ENCODE data around the gene RFTN1. TPM values are rescaled to one million over a fixed set of nuclear protein-coding genes. Genes with fewer than 3 reads are reported as not detected.

RFTN1 gene
- total RNA-seq, 4 donors from 2014 or later: 10.3 to 26.9 (median 22.3) TPM

- no peaks in the 10 kb centered on the region for H3K4me1 ChIP-seq
- no peaks in the 10 kb centered on the region for H3K36me3 ChIP-seq
- H3K4me3 ChIP-seq: no peak overlapping the region
- H3K9me3 ChIP-seq: no peaks in the 10 kb centered on the region
- no peak for DNase-seq (ENCODE audit: low spot score in 2 of 2)
- 80% methylated on average over 5 of the region's 5 CpGs for WGBS
- no peak for TF ChIP-seq CTCF (IDR thresholded peaks at IDR 0.05)
- no peak for TF ChIP-seq POLR2AphosphoS5 (IDR thresholded peaks at IDR 0.05)
- TF ChIP-seq POLR2A (IDR thresholded peaks at IDR 0.05): no peak
- no peak for TF ChIP-seq EP300 (IDR thresholded peaks at IDR 0.05)
- H3K27me3 ChIP-seq: no peaks in the 10 kb centered on the region
- no peak overlapping the region for H3K27ac ChIP-seq
Observed at GRCh38 chr3:16462679-16463078, 50.8 kb downstream of the RFTN1 start.

- Histone ChIP-seq H3K27ac (no peak overlapping the region), H3K4me1 (no peaks in the 10 kb centered on the region), H3K27me3 (no peaks in the 10 kb centered on the region), H3K4me3 (no peak overlapping the region), H3K36me3 (no peaks in the 10 kb centered on the region), H3K9me3 (no peaks in the 10 kb centered on the region)
- 87% methylated on average over 3 of the region's 3 CpGs for WGBS
- DNase-seq (ENCODE audit: low spot score in 2 of 2): no peak
- no peak for TF ChIP-seq POLR2AphosphoS5 (IDR thresholded peaks at IDR 0.05)
- TF ChIP-seq EP300 (IDR thresholded peaks at IDR 0.05): no peak
- no peak for TF ChIP-seq POLR2A (IDR thresholded peaks at IDR 0.05)
- TF ChIP-seq CTCF (IDR thresholded peaks at IDR 0.05): no peak
Observed at GRCh38 chr3:16461463-16462245, 51.8 kb downstream of the RFTN1 start.

GRCh38 chr3:16460886-16461285 lies 52.6 kb downstream of the RFTN1 start:
- H3K27ac ChIP-seq: no peak overlapping the region

GRCh38 chr3:16460273-16460672 lies 53.2 kb downstream of the RFTN1 start:
- no peaks in the 10 kb centered on the region for H3K27me3 ChIP-seq
- no peaks in the 10 kb centered on the region for H3K9me3 ChIP-seq
- DNase-seq (ENCODE audit: low spot score in 2 of 2): no peak
- H3K4me3 ChIP-seq: no peak overlapping the region
- no peak overlapping the region for H3K27ac ChIP-seq
- no peaks in the 10 kb centered on the region for H3K36me3 ChIP-seq
- WGBS: 86% methylated on average over 4 of the region's 4 CpGs
- TF ChIP-seq POLR2A (IDR thresholded peaks at IDR 0.05) (no peak), EP300 (IDR thresholded peaks at IDR 0.05) (no peak), POLR2AphosphoS5 (IDR thresholded peaks at IDR 0.05) (no peak), CTCF (IDR thresholded peaks at IDR 0.05) (no peak)
- no peaks in the 10 kb centered on the region for H3K4me1 ChIP-seq

More at GRCh38 chr3:16460886-16461285, 52.6 kb downstream of the RFTN1 start:
- Histone ChIP-seq H3K27me3 (no peaks in the 10 kb centered on the region), H3K4me3 (no peak overlapping the region), H3K9me3 (no peaks in the 10 kb centered on the region), H3K4me1 (no peaks in the 10 kb centered on the region), H3K36me3 (no peaks in the 10 kb centered on the region)
- TF ChIP-seq EP300 (IDR thresholded peaks at IDR 0.05): no peak
- TF ChIP-seq POLR2A (IDR thresholded peaks at IDR 0.05): no peak
- no peak for TF ChIP-seq POLR2AphosphoS5 (IDR thresholded peaks at IDR 0.05)
- no peak for TF ChIP-seq CTCF (IDR thresholded peaks at IDR 0.05)
- WGBS: 77% methylated on average over 4 of the region's 4 CpGs
- DNase-seq (ENCODE audit: low spot score in 2 of 2): no peak

GRCh38 chr3:16456784-16457415 lies 56.6 kb downstream of the RFTN1 start:
- no peak overlapping the region for H3K4me3 ChIP-seq
- WGBS: 72% methylated on average over 3 of the region's 3 CpGs
- no peak overlapping the region for H3K27ac ChIP-seq
- DNase-seq (ENCODE audit: low spot score in 2 of 2): no peak
- no peaks in the 10 kb centered on the region for H3K27me3 ChIP-seq
- no peaks in the 10 kb centered on the region for H3K36me3 ChIP-seq
- H3K4me1 ChIP-seq: no peaks in the 10 kb centered on the region
- no peaks in the 10 kb centered on the region for H3K9me3 ChIP-seq
- no peak for TF ChIP-seq CTCF (IDR thresholded peaks at IDR 0.05)
- TF ChIP-seq POLR2AphosphoS5 (IDR thresholded peaks at IDR 0.05): no peak
- no peak for TF ChIP-seq POLR2A (IDR thresholded peaks at IDR 0.05)
- TF ChIP-seq EP300 (IDR thresholded peaks at IDR 0.05): no peak

Measured in suprapubic skin (tissue), 4 donors.